ENCODE results near the gene VSTM4. TPM values are rescaled to one million over a fixed set of nuclear protein-coding genes. Genes with fewer than 3 reads are reported as not detected.

VSTM4 gene
- total and polyA plus RNA-seq, 3 donors from 2014 or later = 25.6 to 35.8 (median 26.0) TPM

DNA sequence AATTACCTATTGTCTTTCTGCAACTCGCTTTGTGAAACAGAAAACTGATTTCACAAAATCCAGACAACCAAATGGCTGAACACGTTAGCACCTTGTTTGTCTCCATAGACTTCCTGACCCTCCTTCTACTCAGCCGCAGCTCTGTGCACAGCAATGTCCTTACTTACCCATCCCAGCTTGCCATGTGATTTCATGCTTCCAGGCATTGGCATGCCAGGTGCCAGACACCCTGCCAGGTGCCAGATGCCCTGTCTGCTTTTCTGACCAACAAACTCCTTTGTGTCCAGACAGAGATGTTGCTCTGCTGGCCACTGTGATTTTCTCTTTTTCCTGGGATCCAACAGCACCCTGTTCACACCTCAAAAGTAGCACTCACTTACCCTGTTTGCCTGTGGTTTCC is 34.6 kb upstream of the VSTM4 start:
- no peak for DNase-seq
- intact Hi-C loops (cut with DNase I; ENCODE audit: low total_unique reads) = no loop called here

DNA sequence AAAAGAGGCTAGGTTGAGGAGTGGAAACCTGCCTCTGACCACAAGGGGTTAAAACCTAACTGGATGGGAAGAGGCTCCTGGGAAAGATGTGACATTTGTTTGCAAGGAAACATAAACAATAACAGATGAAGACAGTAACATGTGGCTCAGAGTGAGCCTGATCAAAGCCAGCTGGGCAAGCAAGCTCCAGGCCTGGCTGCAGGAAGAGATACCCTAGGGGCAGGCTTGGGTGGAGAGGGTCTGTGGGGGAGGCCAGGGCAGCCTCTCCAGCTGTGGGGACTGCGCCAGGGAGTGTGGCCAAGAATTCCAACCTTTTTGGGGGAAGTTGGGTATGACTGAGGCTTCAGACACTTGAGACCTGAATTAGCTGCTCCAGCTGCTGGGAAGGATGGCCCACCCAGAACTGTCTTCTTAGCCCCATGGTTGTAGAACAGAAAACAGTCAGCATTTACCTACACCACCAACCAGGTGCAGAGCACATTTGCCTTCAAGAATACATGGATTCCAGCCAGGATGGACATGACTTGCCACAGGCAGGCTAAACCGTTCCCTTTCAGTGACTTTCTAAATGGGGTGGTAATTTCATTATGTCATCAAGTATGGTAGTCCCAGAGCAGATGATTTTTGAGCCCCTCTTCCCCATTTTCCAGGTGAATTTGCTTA is 28.9 kb upstream of the VSTM4 start:
- Histone ChIP-seq H3K4me3 (no peak overlapping the region), H3K27ac (no peak overlapping the region), H3K4me1 (peaks cover 6% of the 10 kb centered on the region), H3K27me3 (no peaks in the 10 kb centered on the region), H3K36me3 (ENCODE audit: low read depth, missing control alignments) (no peaks in the 10 kb centered on the region), H3K9me3 (no peaks in the 10 kb centered on the region)
- TF ChIP-seq, protein P1, sequence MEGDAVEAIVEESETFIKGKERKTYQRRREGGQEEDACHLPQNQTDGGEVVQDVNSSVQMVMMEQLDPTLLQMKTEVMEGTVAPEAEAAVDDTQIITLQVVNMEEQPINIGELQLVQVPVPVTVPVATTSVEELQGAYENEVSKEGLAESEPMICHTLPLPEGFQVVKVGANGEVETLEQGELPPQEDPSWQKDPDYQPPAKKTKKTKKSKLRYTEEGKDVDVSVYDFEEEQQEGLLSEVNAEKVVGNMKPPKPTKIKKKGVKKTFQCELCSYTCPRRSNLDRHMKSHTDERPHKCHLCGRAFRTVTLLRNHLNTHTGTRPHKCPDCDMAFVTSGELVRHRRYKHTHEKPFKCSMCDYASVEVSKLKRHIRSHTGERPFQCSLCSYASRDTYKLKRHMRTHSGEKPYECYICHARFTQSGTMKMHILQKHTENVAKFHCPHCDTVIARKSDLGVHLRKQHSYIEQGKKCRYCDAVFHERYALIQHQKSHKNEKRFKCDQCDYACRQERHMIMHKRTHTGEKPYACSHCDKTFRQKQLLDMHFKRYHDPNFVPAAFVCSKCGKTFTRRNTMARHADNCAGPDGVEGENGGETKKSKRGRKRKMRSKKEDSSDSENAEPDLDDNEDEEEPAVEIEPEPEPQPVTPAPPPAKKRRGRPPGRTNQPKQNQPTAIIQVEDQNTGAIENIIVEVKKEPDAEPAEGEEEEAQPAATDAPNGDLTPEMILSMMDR (IDR thresholded peaks at IDR 0.05) = no peak
- no peak for TF ChIP-seq POLR2A (IDR thresholded peaks at IDR 0.05)
- DNase-seq = no peak
- WGBS, 2 donors = 86 to 91% methylated on average over 2 of the region's 2 CpGs
- intact Hi-C loops (cut with DNase I; ENCODE audit: low total_unique reads) = no loop called here

More for the DNA sequence above, 34.6 kb upstream of the VSTM4 start:
- Histone ChIP-seq H3K27me3 (no peaks in the 10 kb centered on the region), H3K9me3 (no peaks in the 10 kb centered on the region), H3K27ac (no peak overlapping the region), H3K4me1 (no peaks in the 10 kb centered on the region), H3K4me3 (no peak overlapping the region), H3K36me3 (ENCODE audit: low read depth, missing control alignments) (no peaks in the 10 kb centered on the region)
- 93 to 100% methylated on average over 3 of the region's 3 CpGs for WGBS, 2 donors
- TF ChIP-seq, protein P1 (IDR thresholded peaks at IDR 0.05) = no peak
- TF ChIP-seq POLR2A (IDR thresholded peaks at IDR 0.05) = no peak

DNA sequence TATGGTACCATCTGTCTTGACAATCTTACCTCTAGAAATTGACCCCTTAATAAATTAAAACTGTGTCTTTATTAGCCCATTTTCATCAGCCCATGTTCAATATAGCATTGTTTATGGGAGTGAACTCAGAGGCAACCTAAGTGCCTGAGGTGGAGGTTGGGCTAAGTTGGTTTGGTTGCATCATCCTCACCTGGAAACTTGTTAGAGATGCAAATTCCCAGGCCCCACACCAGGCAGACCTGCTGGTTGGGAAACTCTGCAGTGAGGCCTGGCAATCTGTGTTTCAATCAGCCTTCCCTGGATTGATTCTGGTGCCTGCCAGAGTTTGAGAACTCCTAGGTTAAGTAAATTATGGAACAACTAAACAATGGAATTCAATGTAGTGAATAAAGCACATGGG is 27.9 kb upstream of the VSTM4 start:
- intact Hi-C loops (cut with DNase I; ENCODE audit: low total_unique reads) = no loop called here
- no peaks in the 10 kb centered on the region for H3K36me3 ChIP-seq (ENCODE audit: low read depth, missing control alignments)

DNA sequence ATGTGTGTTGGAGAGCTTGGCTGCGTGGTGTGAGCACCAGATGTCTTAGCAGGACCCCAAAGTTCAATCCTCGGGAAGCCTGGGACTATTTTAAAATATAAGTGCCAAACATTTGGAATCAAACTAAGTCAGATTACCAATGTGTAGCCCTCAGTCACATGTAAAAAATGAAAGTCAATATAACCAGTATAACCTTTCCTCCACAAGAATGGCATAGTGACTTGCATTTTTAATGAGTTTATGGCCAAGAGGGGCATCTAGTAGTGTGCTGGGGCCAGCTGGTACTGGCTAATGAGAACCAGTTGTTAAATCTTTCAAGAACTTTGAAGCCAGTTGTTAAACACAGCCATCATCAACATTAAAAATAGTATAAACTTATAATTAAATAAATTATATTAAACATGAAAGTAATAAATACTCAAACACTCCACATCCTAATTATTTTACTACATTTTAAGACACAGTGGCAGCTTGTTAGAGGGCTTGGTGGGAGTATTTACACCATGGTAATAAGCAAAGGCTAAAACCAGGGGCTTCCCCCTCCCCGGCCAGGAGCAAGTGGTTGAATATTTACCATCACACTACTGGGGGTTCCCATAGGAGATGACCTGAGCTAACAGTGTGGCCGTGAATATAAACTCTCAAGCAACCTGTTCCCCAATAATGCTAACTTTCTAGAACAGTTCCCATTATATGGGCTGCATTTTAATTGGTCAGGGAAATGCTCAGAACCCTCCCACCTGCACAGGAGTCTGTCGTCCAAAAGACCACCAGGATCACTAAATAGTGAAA is 26.4 kb upstream of the VSTM4 start:
- intact Hi-C loops (cut with DNase I; ENCODE audit: low total_unique reads) = no loop called here
- H3K27ac ChIP-seq = no peak overlapping the region
- H3K4me3 ChIP-seq = no peak overlapping the region
- TF ChIP-seq, protein P1 (IDR thresholded peaks at IDR 0.05) = no peak
- TF ChIP-seq POLR2A (IDR thresholded peaks at IDR 0.05) = no peak
- no peak for DNase-seq
- no peaks in the 10 kb centered on the region for H3K9me3 ChIP-seq
- peaks cover 7% of the 10 kb centered on the region for H3K4me1 ChIP-seq
- H3K36me3 ChIP-seq (ENCODE audit: low read depth, missing control alignments) = no peaks in the 10 kb centered on the region
- 87 to 92% methylated on average over 5 of the region's 5 CpGs for WGBS, 2 donors
- no peaks in the 10 kb centered on the region for H3K27me3 ChIP-seq

More for the DNA sequence above, 27.9 kb upstream of the VSTM4 start:
- no peak overlapping the region for H3K4me3 ChIP-seq
- TF ChIP-seq, protein P1 (IDR thresholded peaks at IDR 0.05) = no peak
- TF ChIP-seq POLR2A (IDR thresholded peaks at IDR 0.05) = no peak
- DNase-seq = no peak
- no peaks in the 10 kb centered on the region for H3K9me3 ChIP-seq
- peaks cover 7% of the 10 kb centered on the region for H3K4me1 ChIP-seq
- no peaks in the 10 kb centered on the region for H3K27me3 ChIP-seq
- H3K27ac ChIP-seq = no peak overlapping the region

Measured in testis (tissue), 3 donors.